Activated T-cell treated with anti-CD3 and anti-CD28 coated beads for 24 hours (primary cell): ENCODE data around the gene HCST.

Source experiments
- DNase-seq: peaks from one replicate; pipeline ENCODE4 v3.0.0-alpha.2; 2020; ENCODE audit warnings: low read depth

HCST gene

GRCh38 chr19:35937345-35938281 is 35.3 kb downstream of the HCST start:
- DNase-seq: no peak

GRCh38 chr19:35938282-35939224 is 36.2 kb downstream of the HCST start:
- DNase-seq: no peak

GRCh38 chr19:35939307-35940077 is 37.2 kb downstream of the HCST start:
- DNase-seq: no peak

GRCh38 chr19:35940078-35940775 is 37.9 kb downstream of the HCST start:
- no peak for DNase-seq

- no peak for DNase-seq
Observed at GRCh38 chr19:35940839-35941238, 38.5 kb downstream of the HCST start.

GRCh38 chr19:35942235-35942634 is 39.9 kb downstream of the HCST start:
- no peak for DNase-seq

- no peak for DNase-seq
Observed at GRCh38 chr19:35943321-35944301, 41.3 kb downstream of the HCST start.

- no peak for DNase-seq
Observed at GRCh38 chr19:35944556-35944955, 42.2 kb downstream of the HCST start.

GRCh38 chr19:35945121-35945790 is 42.9 kb downstream of the HCST start:
- no peak for DNase-seq

- DNase-seq: no peak
Observed at GRCh38 chr19:35946203-35946602, 43.9 kb downstream of the HCST start.

GRCh38 chr19:35949131-35949530 is 46.8 kb downstream of the HCST start:
- no peak for DNase-seq
